GM20431 (cell line): Measurements from ENCODE around the gene PPP1R7.

Experiments used
- in situ Hi-C: fragments of 300-500 bp; cut with MseI, MboI; formaldehyde crosslinking; loops from one replicate; pipeline ENCODE4 v1.15.0; 2020; ENCODE audit warnings: low sequenced_read_pairs; ENCODE audit not compliant: unreplicated experiment

Gene PPP1R7

GRCh38 chr2:241137276-241138190 is 12.7 kb upstream of the PPP1R7 start:
- in situ Hi-C loops, result no loop called here

- in situ Hi-C loops, result no loop called here
These were observed 11.8 kb upstream of the PPP1R7 start for GRCh38 chr2:241138471-241138870.

GRCh38 chr2:241139531-241140444 is 10.5 kb upstream of the PPP1R7 start:
- in situ Hi-C loops, result loop anchor here (10.0 kb wide), 1 partner anchor 45 kb away; no protein-coding TSS in a partner anchor

- in situ Hi-C loops, result loop anchor here (10.0 kb wide), 1 partner anchor 46 kb away; no protein-coding TSS in a partner anchor
These were observed 9.8 kb upstream of the PPP1R7 start for GRCh38 chr2:241140445-241140840.

GRCh38 chr2:241141214-241141770 is 9.0 kb upstream of the PPP1R7 start:
- in situ Hi-C loops, result loop anchor here (10.0 kb wide), 1 partner anchor 46 kb away; no protein-coding TSS in a partner anchor

- in situ Hi-C loops, result loop anchor here (10.0 kb wide), 1 partner anchor 47 kb away; no protein-coding TSS in a partner anchor
These were observed 8.2 kb upstream of the PPP1R7 start for GRCh38 chr2:241142063-241142462.

- in situ Hi-C loops, result loop anchor here (10.0 kb wide), 1 partner anchor 48 kb away; no protein-coding TSS in a partner anchor
These were observed 7.7 kb upstream of the PPP1R7 start for GRCh38 chr2:241142593-241142992.

- in situ Hi-C loops, result loop anchor here (10.0 kb wide), 1 partner anchor 51 kb away; no protein-coding TSS in a partner anchor
These were observed 4.0 kb upstream of the PPP1R7 start for GRCh38 chr2:241146286-241146685.

- in situ Hi-C loops, result loop anchor here (10.0 kb wide), 1 partner anchor 53 kb away; no protein-coding TSS in a partner anchor
These were observed 2.9 kb upstream of the PPP1R7 start for GRCh38 chr2:241147336-241147735.

GRCh38 chr2:241148239-241148638 is 2.0 kb upstream of the PPP1R7 start:
- in situ Hi-C loops, result loop anchor here (10.0 kb wide), 1 partner anchor 53 kb away; no protein-coding TSS in a partner anchor

- in situ Hi-C loops, result loop anchor here (10.0 kb wide), 1 partner anchor 54 kb away; no protein-coding TSS in a partner anchor
These were observed 1.2 kb upstream of the PPP1R7 start, which contains the start of gene PASK for GRCh38 chr2:241148891-241149674. TSS of gene PASK (minus strand) at chr2:241149472. CDS start at chr2:241143032, 6,440 bp downstream.

GRCh38 chr2:241149675-241149924 is 667 bp upstream of the PPP1R7 start:
- in situ Hi-C loops, result loop anchor here (10.0 kb wide), 1 partner anchor 55 kb away; no protein-coding TSS in a partner anchor

GRCh38 chr2:241150660-241151530 is 628 bp downstream of the PPP1R7 start:
- in situ Hi-C loops, result no loop called here

GRCh38 chr2:241151934-241152660 is 1.8 kb downstream of the PPP1R7 start:
- in situ Hi-C loops, result no loop called here

- in situ Hi-C loops, result no loop called here
These were observed 3.3 kb downstream of the PPP1R7 start for GRCh38 chr2:241153616-241154015.

GRCh38 chr2:241154915-241155314 is 4.6 kb downstream of the PPP1R7 start:
- in situ Hi-C loops, result no loop called here

- in situ Hi-C loops, result no loop called here
These were observed 5.7 kb downstream of the PPP1R7 start for GRCh38 chr2:241155936-241156335.
